Measurements from ENCODE around the gene ATP5ME. TPM values are rescaled to one million over a fixed set of nuclear protein-coding genes. Genes with fewer than 3 reads are reported as not detected.

ATP5ME gene
- total RNA-seq, 2 experiments from 2014 or later = 359 to 388 TPM

DNA sequence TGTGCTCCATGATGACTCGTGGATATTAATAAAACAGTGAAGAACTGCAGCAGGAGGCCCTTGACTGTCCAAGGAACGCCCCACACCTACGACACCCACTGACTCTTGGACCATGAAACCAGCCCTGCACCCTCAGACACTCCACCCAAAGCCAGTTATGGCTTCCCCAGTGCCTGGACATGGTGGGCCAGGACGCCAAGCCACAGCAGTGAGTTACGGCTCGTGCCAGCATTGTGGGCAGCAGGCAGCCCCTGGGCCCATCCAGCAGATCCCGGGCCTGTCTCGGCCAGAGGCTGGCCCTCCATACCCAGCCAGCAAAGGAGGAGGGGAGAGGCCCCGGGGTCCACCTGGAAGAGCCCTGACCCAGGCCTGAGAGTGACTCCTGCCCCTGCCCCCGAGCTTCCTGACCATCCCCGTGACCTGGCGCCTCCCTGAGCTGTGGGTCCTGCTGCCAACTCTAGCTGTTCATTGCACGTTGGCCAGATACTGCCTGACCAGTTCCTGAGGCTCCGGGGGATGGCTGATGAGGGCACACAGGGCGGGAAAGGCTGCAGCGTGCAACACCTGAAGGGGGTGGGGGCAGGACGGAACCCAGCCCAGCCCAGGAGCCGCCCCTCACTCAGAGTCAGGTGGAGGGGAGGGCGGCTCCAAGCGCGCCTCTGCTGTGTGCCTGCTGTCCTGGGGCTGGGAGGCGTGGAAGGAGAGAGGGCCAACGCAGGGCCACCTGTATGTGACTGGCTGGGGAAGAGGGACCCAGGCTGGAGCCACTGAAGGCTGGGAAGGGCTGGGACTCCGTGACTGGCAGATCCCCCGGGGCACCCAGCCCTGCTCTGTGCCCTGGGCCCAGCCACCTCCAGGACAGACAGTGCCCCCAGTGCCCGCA, 14.1 kb upstream of the ATP5ME start:
- TF ChIP-seq, protein P1, sequence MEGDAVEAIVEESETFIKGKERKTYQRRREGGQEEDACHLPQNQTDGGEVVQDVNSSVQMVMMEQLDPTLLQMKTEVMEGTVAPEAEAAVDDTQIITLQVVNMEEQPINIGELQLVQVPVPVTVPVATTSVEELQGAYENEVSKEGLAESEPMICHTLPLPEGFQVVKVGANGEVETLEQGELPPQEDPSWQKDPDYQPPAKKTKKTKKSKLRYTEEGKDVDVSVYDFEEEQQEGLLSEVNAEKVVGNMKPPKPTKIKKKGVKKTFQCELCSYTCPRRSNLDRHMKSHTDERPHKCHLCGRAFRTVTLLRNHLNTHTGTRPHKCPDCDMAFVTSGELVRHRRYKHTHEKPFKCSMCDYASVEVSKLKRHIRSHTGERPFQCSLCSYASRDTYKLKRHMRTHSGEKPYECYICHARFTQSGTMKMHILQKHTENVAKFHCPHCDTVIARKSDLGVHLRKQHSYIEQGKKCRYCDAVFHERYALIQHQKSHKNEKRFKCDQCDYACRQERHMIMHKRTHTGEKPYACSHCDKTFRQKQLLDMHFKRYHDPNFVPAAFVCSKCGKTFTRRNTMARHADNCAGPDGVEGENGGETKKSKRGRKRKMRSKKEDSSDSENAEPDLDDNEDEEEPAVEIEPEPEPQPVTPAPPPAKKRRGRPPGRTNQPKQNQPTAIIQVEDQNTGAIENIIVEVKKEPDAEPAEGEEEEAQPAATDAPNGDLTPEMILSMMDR (conservative IDR thresholded peaks at IDR 0.05; ENCODE audit: low read length) = no peak
- TF ChIP-seq EZH2phosphoT487 (IDR thresholded peaks at IDR 0.05; ENCODE audit: borderline replicate concordance, low read depth, low read length) = no peak
- no peaks in the 10 kb centered on the region for H3K36me3 ChIP-seq (ENCODE audit: insufficient read depth, low read length)

DNA sequence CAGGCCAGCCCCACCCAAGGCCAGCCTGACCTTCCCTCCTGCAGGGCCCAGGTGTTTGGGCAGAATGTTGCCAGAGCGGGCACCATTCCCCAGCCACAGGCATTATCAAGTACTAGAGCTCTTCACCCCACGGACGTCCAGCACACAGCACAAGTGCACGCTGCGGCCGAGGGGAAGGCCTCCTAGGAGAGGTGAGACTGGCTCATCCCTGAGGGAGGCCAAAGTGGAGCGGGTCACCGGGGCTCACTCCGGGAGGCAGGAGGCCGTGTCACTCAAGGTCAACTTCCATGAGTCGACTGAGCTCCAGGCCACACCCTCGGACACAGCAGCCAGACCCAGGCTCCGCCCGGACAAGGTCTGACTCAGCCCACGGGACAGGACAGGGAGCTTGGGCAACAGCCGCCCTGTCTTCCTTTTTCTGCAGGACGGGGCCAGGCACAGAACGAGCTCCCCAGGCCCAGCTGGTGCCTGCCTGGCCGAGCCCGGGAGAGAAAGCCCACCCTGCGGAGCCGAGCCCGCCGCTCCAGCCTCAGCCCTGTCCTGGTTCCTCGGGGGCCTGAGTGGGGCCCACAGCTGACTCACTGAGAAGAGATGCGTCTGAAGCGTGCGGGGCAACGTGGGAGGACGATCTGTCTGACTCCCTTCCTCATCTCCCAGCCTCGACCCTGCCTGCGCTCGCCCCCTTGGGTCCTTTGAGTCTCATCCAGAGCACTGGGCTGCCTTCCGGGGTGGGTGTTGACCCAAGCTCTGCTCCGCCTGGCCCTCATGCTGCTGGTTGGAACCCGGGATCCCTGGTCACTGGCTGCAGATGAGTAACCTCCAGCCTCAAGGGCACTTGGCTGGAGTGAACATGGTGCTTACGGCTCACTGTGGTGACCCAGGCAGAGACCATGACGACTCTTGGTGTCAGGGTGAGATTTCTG, 13.2 kb upstream of the ATP5ME start:
- no peak overlapping the region for H2AFZ ChIP-seq (ENCODE audit: low read length)
- no peak for DNase-seq (ENCODE audit: low spot score)
- H3K4me3 ChIP-seq (ENCODE audit: low read depth, low read length, poor library complexity, severe bottlenecking) = no peak overlapping the region
- H3K36me3 ChIP-seq (ENCODE audit: insufficient read depth, low read length) = no peaks in the 10 kb centered on the region
- H3K4me2 ChIP-seq (ENCODE audit: low read length) = no peak overlapping the region
- no peaks in the 10 kb centered on the region for H3K4me1 ChIP-seq (ENCODE audit: insufficient read depth, low read length, poor library complexity, severe bottlenecking)
- CTCF ChIA-PET (ENCODE audit: unreplicated experiment) = no interaction called here
- no peak overlapping the region for H3K27ac ChIP-seq (ENCODE audit: low read depth, low read length, poor library complexity, severe bottlenecking)
- no peaks in the 10 kb centered on the region for H3K79me2 ChIP-seq (ENCODE audit: insufficient read depth, low read depth, low read length)
- H3K9me2 ChIP-seq (ENCODE audit: insufficient read depth, low read length) = no peaks in the 10 kb centered on the region
- POLR2A ChIA-PET = no interaction called here
- no TSS peak for BruUV-seq (replicated peaks)
- H4K20me1 ChIP-seq (ENCODE audit: insufficient read depth, low read length) = no peaks in the 10 kb centered on the region
- TF ChIP-seq, protein P1 (conservative IDR thresholded peaks at IDR 0.05; ENCODE audit: low read length) = no peak
- no peak for TF ChIP-seq EZH2phosphoT487 (IDR thresholded peaks at IDR 0.05; ENCODE audit: borderline replicate concordance, low read depth, low read length)
- H3K9me3 ChIP-seq (ENCODE audit: low read length) = no peaks in the 10 kb centered on the region
- intact Hi-C loops (cut with micrococcal nuclease; ENCODE audit: unreplicated experiment) = no loop called here

More for the DNA sequence above, 14.1 kb upstream of the ATP5ME start:
- Histone ChIP-seq H3K9me3 (ENCODE audit: low read length) (no peaks in the 10 kb centered on the region), H3K79me2 (ENCODE audit: insufficient read depth, low read depth, low read length) (no peaks in the 10 kb centered on the region), H3K27ac (ENCODE audit: low read depth, low read length, poor library complexity, severe bottlenecking) (no peak overlapping the region), H3K4me2 (ENCODE audit: low read length) (no peak overlapping the region), H3K9me2 (ENCODE audit: insufficient read depth, low read length) (no peaks in the 10 kb centered on the region), H3K4me3 (ENCODE audit: low read depth, low read length, poor library complexity, severe bottlenecking) (no peak overlapping the region), H3K4me1 (ENCODE audit: insufficient read depth, low read length, poor library complexity, severe bottlenecking) (no peaks in the 10 kb centered on the region), H2AFZ (ENCODE audit: low read length) (no peak overlapping the region), H4K20me1 (ENCODE audit: insufficient read depth, low read length) (no peaks in the 10 kb centered on the region)
- no peak for DNase-seq (ENCODE audit: low spot score)
- ChIA-PET POLR2A (no interaction called here), CTCF (ENCODE audit: unreplicated experiment) (no interaction called here)
- no TSS peak for BruUV-seq (replicated peaks)
- intact Hi-C loops (cut with micrococcal nuclease; ENCODE audit: unreplicated experiment) = no loop called here
